HEK293 (cell line): ENCODE data around the gene ZNF790.
A peak's percentile ranks its signal among the peaks of the same experiment; 100 is the strongest.

ENCODE experiments used
- CTCF ChIA-PET: fragments of 350-600 bp; formaldehyde crosslinking; extraction: SDS; loops from one replicate; lab custom pipeline; 2021; ENCODE audit warnings: antibody characterized with exemption; lab: Yijun Ruan, JAX
- POLR2A ChIA-PET: fragments of 300-600 bp; formaldehyde crosslinking; extraction: SDS; loops from one replicate; lab custom pipeline; 2020; ENCODE audit warnings: antibody characterized with exemption, inconsistent platforms; lab: Yijun Ruan, JAX
- H3K27ac ChIP-seq: fragments of 200-500 bp; sonication (Bioruptor generic); 2 replicates; pipeline ENCODE4 v1.5.1; 2014; ENCODE audit warnings: low read depth, low read length, control low read depth, inconsistent platforms; ENCODE audit errors: extremely low read depth
- H3K36me3 ChIP-seq, 2 experiments: fragments of 200-500 bp in 1 of 2; sonication (Bioruptor generic) in 1 of 2; 1 replicate in 1 of 2; 2 replicates in 1 of 2; pipeline ENCODE4 v1.5.1; 2014 to 2017; ENCODE audit warnings: inconsistent platforms in 2 of 2, low read length in 2 of 2; ENCODE audit not compliant: control insufficient read depth in 2 of 2, insufficient read depth in 1 of 2
- H3K4me1 ChIP-seq: fragments of 200-500 bp; sonication (Bioruptor generic); 2 replicates; pipeline ENCODE4 v1.5.1; 2014; ENCODE audit warnings: mild to moderate bottlenecking, low read length, inconsistent platforms; ENCODE audit not compliant: control insufficient read depth, insufficient read depth
- H3K4me3 ChIP-seq: 2 replicates; pipeline ENCODE4 v1.5.1; 2011; ENCODE audit warnings: low read depth, mild to moderate bottlenecking, control low read depth, low read length, moderate library complexity
- H3K9me3 ChIP-seq: fragments of 200-500 bp; sonication (Bioruptor generic); 2 replicates; pipeline ENCODE4 v1.5.1; 2014; ENCODE audit warnings: low read depth, low read length, inconsistent platforms; ENCODE audit not compliant: control insufficient read depth, insufficient read depth
- ELK4 ChIP-seq: IDR thresholded peaks from 2 replicates; pipeline ENCODE4 v1.6.1; 2011; ENCODE audit warnings: mild to moderate bottlenecking, low read depth, low read length, borderline replicate concordance
- FEZF1 ChIP-seq: fragments of 450-650 bp; formaldehyde crosslinking; IDR thresholded peaks from 2 replicates; pipeline ENCODE4 v1.5.1; 2016; ENCODE audit warnings: missing biosample characterization, missing genetic modification characterization
- KLF9 ChIP-seq: fragments of 450-650 bp; formaldehyde crosslinking; IDR thresholded peaks from 2 replicates; pipeline ENCODE4 v1.5.1; 2016; ENCODE audit warnings: missing biosample characterization, missing genetic modification characterization, low read depth
- SP3 ChIP-seq: fragments of 450-650 bp; formaldehyde crosslinking; IDR thresholded peaks from 2 replicates; pipeline ENCODE4 v1.5.1; 2016; ENCODE audit warnings: missing biosample characterization, missing genetic modification characterization
- TCF7L2 ChIP-seq: IDR thresholded peaks from 2 replicates; pipeline ENCODE4 v1.6.1; 2011; ENCODE audit warnings: low read depth, mild to moderate bottlenecking, inconsistent platforms, low read length, moderate library complexity, borderline replicate concordance
- WT1 ChIP-seq: fragments of 450-650 bp; formaldehyde crosslinking; IDR thresholded peaks from 2 replicates; pipeline ENCODE4 v1.5.1; 2016; ENCODE audit warnings: missing biosample characterization, missing genetic modification characterization
- ZBTB11 ChIP-seq: fragments of 450-650 bp; formaldehyde crosslinking; conservative IDR thresholded peaks from 2 replicates; pipeline ENCODE4 v1.5.1; 2016; ENCODE audit warnings: low read depth, missing biosample characterization, missing genetic modification characterization
- ZBTB17 ChIP-seq: fragments of 450-650 bp; formaldehyde crosslinking; IDR thresholded peaks from 2 replicates; pipeline ENCODE4 v1.5.1; 2016; ENCODE audit warnings: missing biosample characterization, missing genetic modification characterization
- ZBTB48 ChIP-seq: fragments of 450-650 bp; formaldehyde crosslinking; IDR thresholded peaks from 2 replicates; pipeline ENCODE4 v1.5.1; 2016; ENCODE audit warnings: missing biosample characterization, missing genetic modification characterization
- ZEB2 ChIP-seq: fragments of 450-650 bp; formaldehyde crosslinking; IDR thresholded peaks from 2 replicates; pipeline ENCODE4 v1.5.1; 2016; ENCODE audit warnings: missing biosample characterization, missing genetic modification characterization
- ZNF133 ChIP-seq: fragments of 450-650 bp; formaldehyde crosslinking; IDR thresholded peaks from 2 replicates; pipeline ENCODE4 v1.5.1; 2016; ENCODE audit warnings: missing biosample characterization, missing genetic modification characterization
- ZNF174 ChIP-seq: fragments of 450-650 bp; formaldehyde crosslinking; IDR thresholded peaks from 2 replicates; pipeline ENCODE4 v1.5.0; 2017; ENCODE audit warnings: missing biosample characterization, mild to moderate bottlenecking, missing genetic modification characterization
- ZNF274 ChIP-seq, 2 experiments: fragments of 200-500 bp in 1 of 2; fragments of 450-650 bp in 1 of 2; sonication (Bioruptor generic) in 1 of 2; formaldehyde crosslinking in 1 of 2; IDR thresholded peaks; 2 replicates each; pipeline versions ENCODE4 v1.5.1 to v1.6.1; 2014 to 2016; ENCODE audit warnings: borderline replicate concordance in 1 of 2, inconsistent platforms in 1 of 2, low read length in 1 of 2, missing biosample characterization in 1 of 2, missing genetic modification characterization in 1 of 2
- ZNF280D ChIP-seq: fragments of 450-650 bp; formaldehyde crosslinking; IDR thresholded peaks from 2 replicates; pipeline ENCODE4 v1.5.1; 2016; ENCODE audit warnings: missing biosample characterization, missing genetic modification characterization
- ZNF350 ChIP-seq: fragments of 450-650 bp; formaldehyde crosslinking; IDR thresholded peaks from 2 replicates; pipeline ENCODE4 v1.5.0; 2017; ENCODE audit warnings: missing biosample characterization, mild to moderate bottlenecking, missing genetic modification characterization
- ZNF354C ChIP-seq: fragments of 450-650 bp; formaldehyde crosslinking; IDR thresholded peaks from 2 replicates; pipeline ENCODE4 v1.5.1; 2016; ENCODE audit warnings: missing biosample characterization, missing genetic modification characterization, low read depth, borderline replicate concordance
- ZNF366 ChIP-seq: fragments of 450-650 bp; formaldehyde crosslinking; conservative IDR thresholded peaks from 2 replicates; pipeline ENCODE4 v1.5.1; 2016; ENCODE audit warnings: missing biosample characterization, missing genetic modification characterization
- ZNF394 ChIP-seq: fragments of 450-650 bp; formaldehyde crosslinking; IDR thresholded peaks from 2 replicates; pipeline ENCODE4 v1.5.1; 2016; ENCODE audit warnings: missing biosample characterization, missing genetic modification characterization, mild to moderate bottlenecking, moderate library complexity, borderline replicate concordance
- ZNF426 ChIP-seq: fragments of 450-650 bp; formaldehyde crosslinking; IDR thresholded peaks from 2 replicates; pipeline ENCODE4 v1.5.1; 2017; ENCODE audit warnings: missing biosample characterization, missing genetic modification characterization, mild to moderate bottlenecking, inconsistent platforms, moderate library complexity
- ZNF449 ChIP-seq: fragments of 450-650 bp; formaldehyde crosslinking; IDR thresholded peaks from 2 replicates; pipeline ENCODE4 v1.5.1; 2017; ENCODE audit warnings: missing biosample characterization, mild to moderate bottlenecking, missing genetic modification characterization, moderate library complexity
- ZNF513 ChIP-seq: fragments of 450-650 bp; IDR thresholded peaks from 2 replicates; pipeline ENCODE4 v1.5.1; 2018; ENCODE audit warnings: missing biosample characterization, missing genetic modification characterization
- ZNF521 ChIP-seq: fragments of 450-650 bp; formaldehyde crosslinking; IDR thresholded peaks from 2 replicates; pipeline ENCODE4 v1.5.1; 2017; ENCODE audit warnings: missing biosample characterization, mild to moderate bottlenecking, missing genetic modification characterization
- ZNF561 ChIP-seq: fragments of 450-650 bp; IDR thresholded peaks from 2 replicates; pipeline ENCODE4 v1.5.1; 2018; ENCODE audit warnings: missing biosample characterization, missing genetic modification characterization, borderline replicate concordance
- ZNF623 ChIP-seq: fragments of 450-650 bp; formaldehyde crosslinking; IDR thresholded peaks from 2 replicates; pipeline ENCODE4 v1.5.1; 2016; ENCODE audit warnings: missing biosample characterization, missing genetic modification characterization
- ZNF692 ChIP-seq: fragments of 450-650 bp; formaldehyde crosslinking; IDR thresholded peaks from 2 replicates; pipeline ENCODE4 v1.5.1; 2016; ENCODE audit warnings: missing biosample characterization, missing genetic modification characterization

ZNF790 gene

GRCh38 chr19:36797786-36798108, 40.4 kb downstream of the ZNF790 start:
- H3K4me1 ChIP-seq: no peaks in the 10 kb centered on the region
- peaks cover 16 to 29% of the 10 kb centered on the region in 2 experiments for H3K36me3 ChIP-seq
- peaks cover 12% of the 10 kb centered on the region for H3K9me3 ChIP-seq
- peak overlapping the region; percentile 56 for H3K27ac ChIP-seq
- POLR2A ChIA-PET: interaction anchor here (1.0 to 1.3 kb wide), 3 partner anchors 25 to 53 kb away, joined by 5 to 11 read pairs (median 7); partner anchors contain the start of genes ZNF345, ZNF790 and ZNF850
- CTCF ChIA-PET: no interaction called here
- peak overlapping the region; percentile 75 for H3K4me3 ChIP-seq
- TF ChIP-seq FEZF1 (tag by site-specific recombination): no peak
- no peak for TF ChIP-seq ZNF280D (tag by site-specific recombination)
- TF ChIP-seq ZNF426: no peak
- TF ChIP-seq ZNF174: 0 out of 2 replicates have a peak, but pooled peaks have one; percentile 61
- TF ChIP-seq ZNF561: 0 out of 2 replicates have a peak, but pooled peaks have one; percentile 12
- no peak for TF ChIP-seq ZNF274 (IDR thresholded peaks at IDR 0.05; ENCODE audit: low read length)
- no peak for TF ChIP-seq ZNF274 (tag by site-specific recombination; IDR thresholded peaks at IDR 0.05; ENCODE audit: borderline replicate concordance)
- TF ChIP-seq ZBTB48 (tag by site-specific recombination): no peak
- no peak for TF ChIP-seq ELK4
- TF ChIP-seq ZBTB11 (tag by site-specific recombination): peak; percentile 68
- 0 out of 2 replicates have a peak, but pooled peaks have one; percentile 14 for TF ChIP-seq ZNF449 (tag by site-specific recombination)
- TF ChIP-seq KLF9 (tag by site-specific recombination): peak; percentile 37; the same call in 1 of the 2 replicates
- TF ChIP-seq ZNF623 (tag by site-specific recombination): no peak
- TF ChIP-seq TCF7L2: no peak
- 0 out of 2 replicates have a peak, but pooled peaks have one; percentile 15 for TF ChIP-seq ZNF513 (tag by site-specific recombination)
- TF ChIP-seq ZNF366: peak; percentile 46; the same call in 1 of the 2 replicates
- 0 out of 2 replicates have a peak, but pooled peaks have one; percentile 40 for TF ChIP-seq ZNF133 (tag by site-specific recombination)
- 0 out of 2 replicates have a peak, but pooled peaks have one; percentile 63 for TF ChIP-seq ZNF350
- TF ChIP-seq ZNF521: no peak
- 0 out of 2 replicates have a peak, but pooled peaks have one; percentile 1 for TF ChIP-seq ZNF692 (tag by site-specific recombination)
- TF ChIP-seq ZNF394 (tag by site-specific recombination): peak; percentile 10; the same call in 1 of the 2 replicates
- no peak for TF ChIP-seq SP3 (tag by site-specific recombination)
- TF ChIP-seq WT1 (tag by site-specific recombination): peak; percentile 10; the same call in 1 of the 2 replicates
- TF ChIP-seq ZNF354C (tag by site-specific recombination): no peak
- TF ChIP-seq ZEB2 (tag by site-specific recombination): peak; percentile 6; the same call in 1 of the 2 replicates
- 0 out of 2 replicates have a peak, but pooled peaks have one; percentile 2 for TF ChIP-seq ZBTB17
